Suprapubic skin (tissue), 4 donors: Measurements from ENCODE around the gene MAMLD1. TPM values are rescaled to one million over a fixed set of nuclear protein-coding genes. Genes with fewer than 3 reads are reported as not detected.
A peak's percentile ranks its signal among the peaks of the same experiment; 100 is the strongest.

Source experiments
- DNase-seq, 2 donors: peaks; one replicate each; pipeline ENCODE4 v3.0.0-alpha.2; 2019; ENCODE audit warnings: low spot score in 2 of 2
- H3K27ac ChIP-seq: fragments of 200-600 bp; sonication (generic); one replicate; pipeline ENCODE4 v1.5.1; 2019
- H3K27me3 ChIP-seq: fragments of 200-600 bp; sonication (generic); one replicate; pipeline ENCODE4 v1.5.1; 2019
- H3K36me3 ChIP-seq: fragments of 200-600 bp; sonication (generic); one replicate; pipeline ENCODE4 v1.5.1; 2019
- H3K4me1 ChIP-seq: fragments of 200-600 bp; sonication (generic); one replicate; pipeline ENCODE4 v1.5.1; 2019
- H3K4me3 ChIP-seq: fragments of 200-600 bp; sonication (generic); one replicate; pipeline ENCODE4 v1.5.1; 2019; ENCODE audit warnings: mild to moderate bottlenecking
- H3K9me3 ChIP-seq: fragments of 200-600 bp; sonication (generic); one replicate; pipeline ENCODE4 v1.5.1; 2019
- EP300 ChIP-seq: sonication (generic); formaldehyde crosslinking; IDR thresholded peaks from one replicate; pipeline ENCODE4 v1.6.1; 2017; ENCODE audit warnings: antibody characterized with exemption
- POLR2A ChIP-seq, 2 donors: fragments of 450-650 bp; IDR thresholded peaks; one replicate each; pipeline ENCODE4 v1.6.1; 2017; ENCODE audit warnings: antibody characterized with exemption in 2 of 2, mild to moderate bottlenecking in 2 of 2, moderate library complexity in 2 of 2
- POLR2AphosphoS5 ChIP-seq, 3 donors: sonication (generic); formaldehyde crosslinking; IDR thresholded peaks; one replicate each; pipeline ENCODE4 v1.6.1; 2017; ENCODE audit warnings: antibody characterized with exemption in 3 of 3
- WGBS: methylation state at CpG from one replicate; pipeline ENCODE4 v1.1.5; 2018; 5-methylcytosine and 5-hydroxymethylcytosine counted together
- total RNA-seq, 4 donors: library from RNA; depleted of rRNA; stranded (reverse); fragments of >200 nt; gene quantifications; one replicate each; pipeline ENCODE4 v1.1.0, GENCODE V29; 2016
- TF ChIP-seq, protein P1 (sequence below), 2 donors: fragments of 200-600 bp in 1 of 2; fragments of 450-650 bp in 1 of 2; sonication (generic) in 1 of 2; IDR thresholded peaks; one replicate each; pipeline ENCODE4 v1.5.1; 2016 to 2019; ENCODE audit warnings: antibody characterized with exemption in 2 of 2, mild to moderate bottlenecking in 1 of 2, moderate library complexity in 1 of 2

MAMLD1 gene
- total RNA-seq, 4 donors from 2014 or later = 0.68 to 4.5 (median 3.4) TPM

DNA sequence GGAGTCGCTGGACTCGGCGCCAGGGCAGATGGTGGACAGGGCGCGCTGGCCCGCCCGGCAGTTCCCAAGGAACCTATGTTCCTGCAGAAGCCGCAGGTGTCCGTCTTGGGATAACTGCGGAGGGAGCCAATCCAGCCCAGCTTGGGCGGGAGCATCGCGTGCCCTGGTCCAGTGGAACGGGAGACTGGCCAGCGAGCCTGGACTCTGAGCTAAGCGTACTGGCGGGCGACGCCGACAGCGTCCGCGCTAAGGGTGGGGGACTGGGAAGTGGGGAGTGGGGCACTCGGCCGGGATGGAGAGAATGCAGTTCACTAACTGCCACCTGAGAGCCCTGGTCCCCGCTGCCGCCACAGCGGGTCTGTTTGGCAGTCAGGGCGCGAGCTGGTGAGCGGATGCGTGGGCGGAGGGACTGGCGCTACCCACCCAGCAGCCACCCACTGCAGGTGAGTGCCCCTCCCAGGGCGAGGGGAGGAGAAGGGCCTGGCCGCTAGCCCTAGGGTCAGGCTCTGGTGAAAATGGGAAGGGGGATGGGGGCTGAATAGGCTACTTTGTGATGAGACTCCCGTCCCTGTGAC lies 1.3 kb upstream of the MAMLD1 start:
- TF ChIP-seq POLR2A (IDR thresholded peaks at IDR 0.05) = no peak
- no peak for TF ChIP-seq POLR2AphosphoS5 (IDR thresholded peaks at IDR 0.05)
- no peak for TF ChIP-seq EP300
- TF ChIP-seq, protein P1, sequence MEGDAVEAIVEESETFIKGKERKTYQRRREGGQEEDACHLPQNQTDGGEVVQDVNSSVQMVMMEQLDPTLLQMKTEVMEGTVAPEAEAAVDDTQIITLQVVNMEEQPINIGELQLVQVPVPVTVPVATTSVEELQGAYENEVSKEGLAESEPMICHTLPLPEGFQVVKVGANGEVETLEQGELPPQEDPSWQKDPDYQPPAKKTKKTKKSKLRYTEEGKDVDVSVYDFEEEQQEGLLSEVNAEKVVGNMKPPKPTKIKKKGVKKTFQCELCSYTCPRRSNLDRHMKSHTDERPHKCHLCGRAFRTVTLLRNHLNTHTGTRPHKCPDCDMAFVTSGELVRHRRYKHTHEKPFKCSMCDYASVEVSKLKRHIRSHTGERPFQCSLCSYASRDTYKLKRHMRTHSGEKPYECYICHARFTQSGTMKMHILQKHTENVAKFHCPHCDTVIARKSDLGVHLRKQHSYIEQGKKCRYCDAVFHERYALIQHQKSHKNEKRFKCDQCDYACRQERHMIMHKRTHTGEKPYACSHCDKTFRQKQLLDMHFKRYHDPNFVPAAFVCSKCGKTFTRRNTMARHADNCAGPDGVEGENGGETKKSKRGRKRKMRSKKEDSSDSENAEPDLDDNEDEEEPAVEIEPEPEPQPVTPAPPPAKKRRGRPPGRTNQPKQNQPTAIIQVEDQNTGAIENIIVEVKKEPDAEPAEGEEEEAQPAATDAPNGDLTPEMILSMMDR (IDR thresholded peaks at IDR 0.05) = no peak
- no peaks in the 10 kb centered on the region for H3K9me3 ChIP-seq
- H3K36me3 ChIP-seq = no peaks in the 10 kb centered on the region
- DNase-seq = no peak
- H3K4me1 ChIP-seq = peaks cover 16% of the 10 kb centered on the region
- WGBS = 41% methylated on average over 30 of the region's 37 CpGs
- H3K4me3 ChIP-seq = peak overlapping the region; percentile 64
- H3K27ac ChIP-seq = no peak overlapping the region
- H3K27me3 ChIP-seq = no peaks in the 10 kb centered on the region

DNA sequence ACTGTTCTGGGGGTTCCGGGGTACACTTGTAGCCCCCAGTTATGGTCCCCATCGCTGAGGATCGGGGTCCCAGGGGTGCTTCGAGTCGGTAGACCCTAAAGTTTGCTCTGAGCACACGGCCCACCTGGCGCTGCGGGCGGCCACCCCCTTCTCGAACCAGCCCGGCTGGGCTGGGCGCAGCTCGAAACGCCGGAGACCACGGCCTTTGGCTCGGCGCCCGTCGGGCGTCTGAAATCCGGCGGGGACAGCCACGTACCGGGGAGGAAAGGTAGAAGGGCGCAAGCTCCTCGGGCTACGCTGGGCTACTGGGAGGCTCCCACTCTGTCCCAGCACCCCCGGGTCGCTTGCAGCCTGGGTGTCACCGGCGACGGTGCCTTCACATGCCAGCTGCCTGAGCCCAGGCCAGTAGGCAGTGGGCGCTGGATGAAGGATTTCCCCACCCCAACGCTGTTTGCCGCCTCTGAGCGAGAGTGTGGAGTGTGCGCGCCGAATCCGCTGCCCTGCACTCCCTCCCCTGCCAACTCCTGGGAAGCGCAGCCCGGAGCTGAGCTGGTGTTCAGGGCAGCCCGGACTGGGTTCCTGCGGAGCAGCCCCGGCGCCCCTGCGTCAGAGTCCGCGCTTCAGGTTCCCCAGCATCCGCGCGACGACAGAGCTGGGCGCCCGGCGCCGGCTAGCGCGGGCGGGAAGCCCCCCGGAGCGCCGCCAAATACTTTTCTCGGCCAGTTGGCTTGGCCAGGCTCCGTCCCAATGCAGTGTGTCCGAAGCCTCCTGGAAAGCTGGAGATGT lies 637 bp downstream of the MAMLD1 start:
- H3K27ac ChIP-seq = peak overlapping the region; percentile 84
- no peaks in the 10 kb centered on the region for H3K9me3 ChIP-seq
- peak overlapping the region; percentile 64 for H3K4me3 ChIP-seq
- DNase-seq = no peak
- no peak for TF ChIP-seq POLR2AphosphoS5 (IDR thresholded peaks at IDR 0.05)
- no peaks in the 10 kb centered on the region for H3K36me3 ChIP-seq
- H3K27me3 ChIP-seq = no peaks in the 10 kb centered on the region
- peaks cover 16% of the 10 kb centered on the region for H3K4me1 ChIP-seq
- 30% methylated on average over 8 of the region's 67 CpGs for WGBS

DNA sequence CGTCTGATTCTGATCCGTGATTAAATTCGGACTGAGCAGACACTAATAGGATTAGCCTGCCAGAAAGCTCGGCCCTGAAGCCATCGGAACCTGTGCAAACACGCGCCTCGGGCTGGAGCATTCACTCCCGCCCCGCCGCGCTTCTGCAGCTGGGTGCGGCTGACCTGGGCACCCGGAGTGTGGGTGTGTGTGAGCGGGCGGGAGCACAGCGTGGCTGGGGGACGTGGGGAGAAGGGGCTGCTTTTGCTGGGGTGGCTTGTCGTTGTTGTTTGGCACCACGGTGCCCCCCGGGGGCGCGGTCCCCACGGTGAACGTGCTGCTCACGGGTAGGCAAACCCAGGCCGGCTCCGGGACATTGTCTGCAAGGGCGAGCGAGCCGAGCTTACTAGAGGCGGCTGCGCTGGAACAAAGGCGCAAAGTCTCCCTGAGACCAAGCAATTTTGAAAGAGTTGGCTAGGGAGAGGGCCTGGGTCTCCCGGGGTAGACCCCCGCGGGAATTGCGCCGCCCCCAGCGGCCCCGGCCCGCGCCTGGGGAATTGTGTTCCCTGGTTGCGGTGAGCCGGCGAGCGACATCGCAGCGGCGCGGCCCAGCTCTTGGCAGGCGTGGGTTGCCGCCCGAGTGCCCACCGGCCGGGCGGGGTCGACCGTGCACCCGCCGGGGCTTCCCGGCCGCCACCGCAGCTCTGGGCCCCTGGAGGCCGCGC lies 1.4 kb downstream of the MAMLD1 start:
- H3K4me1 ChIP-seq = peaks cover 16% of the 10 kb centered on the region
- no peaks in the 10 kb centered on the region for H3K36me3 ChIP-seq
- no peaks in the 10 kb centered on the region for H3K9me3 ChIP-seq
- peak overlapping the region; percentile 84 for H3K27ac ChIP-seq
- peak overlapping the region; percentile 64 for H3K4me3 ChIP-seq
- TF ChIP-seq POLR2AphosphoS5 (IDR thresholded peaks at IDR 0.05) (no peak), POLR2A (IDR thresholded peaks at IDR 0.05) (no peak), EP300 (no peak)
- TF ChIP-seq, protein P1 (IDR thresholded peaks at IDR 0.05) = no peak
- H3K27me3 ChIP-seq = no peaks in the 10 kb centered on the region
- DNase-seq = no peak
- 21% methylated on average over 37 of the region's 66 CpGs for WGBS

DNA sequence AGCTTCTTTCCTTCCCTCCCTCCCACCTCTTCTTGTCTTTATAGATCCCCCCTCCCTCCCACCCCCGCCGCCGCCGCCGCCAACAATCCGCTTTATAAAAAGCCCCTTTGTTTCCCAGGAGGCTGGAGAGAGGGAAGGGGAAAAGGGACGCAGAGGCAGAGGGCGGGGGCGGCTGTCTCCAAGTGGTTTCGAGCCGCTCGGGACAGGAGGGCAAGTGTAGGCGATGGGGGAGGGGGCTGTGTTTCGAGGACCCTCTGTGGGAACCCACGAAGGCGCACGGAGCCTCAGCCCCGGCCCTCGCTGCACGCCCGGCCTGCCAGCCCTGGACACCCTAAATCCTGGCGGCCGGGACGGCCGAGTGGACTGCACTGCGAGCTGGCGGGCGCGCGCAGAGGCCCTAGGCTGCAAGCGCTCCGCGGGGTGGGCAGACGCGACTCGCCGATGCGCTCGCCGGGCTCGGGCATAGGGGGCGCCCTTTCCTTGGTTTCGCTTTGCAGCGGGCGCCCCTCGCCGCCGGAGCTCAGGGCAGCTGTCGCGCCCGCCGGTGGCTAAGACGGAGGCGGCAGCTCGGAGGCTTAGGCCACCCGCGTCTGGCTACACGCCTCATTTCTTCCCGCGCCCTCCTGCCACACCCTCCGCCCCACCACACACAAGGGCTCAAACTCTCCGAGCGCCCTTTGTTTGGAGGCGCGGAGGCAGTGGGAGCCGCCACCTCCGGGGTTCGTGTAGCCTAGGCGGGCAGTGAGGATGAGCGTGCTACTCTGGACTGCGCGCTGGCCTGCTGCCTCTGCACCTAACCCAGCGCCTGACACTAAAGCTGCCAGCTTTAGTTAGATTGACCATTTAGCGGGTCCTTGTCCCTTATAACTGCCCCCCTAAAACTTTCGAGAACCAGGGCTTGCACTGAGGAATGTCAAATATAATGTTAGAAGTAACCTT lies 2.2 kb downstream of the MAMLD1 start:
- DNase-seq = no peak
- TF ChIP-seq EP300 (no peak), POLR2AphosphoS5 (IDR thresholded peaks at IDR 0.05) (no peak), POLR2A (IDR thresholded peaks at IDR 0.05) (no peak)
- TF ChIP-seq, protein P1 (IDR thresholded peaks at IDR 0.05) = peak in 1 of 2 donors; percentile 44
- no peaks in the 10 kb centered on the region for H3K36me3 ChIP-seq
- H3K9me3 ChIP-seq = no peaks in the 10 kb centered on the region
- H3K27ac ChIP-seq = peak overlapping the region; percentile 84
- peak overlapping the region; percentile 64 for H3K4me3 ChIP-seq
- WGBS = 43% methylated on average over 43 of the region's 75 CpGs
- no peaks in the 10 kb centered on the region for H3K27me3 ChIP-seq
- H3K4me1 ChIP-seq = peaks cover 16% of the 10 kb centered on the region
